ENCODE data around the gene FBXO38. TPM values are rescaled to one million over a fixed set of nuclear protein-coding genes. Genes with fewer than 3 reads are reported as not detected.

Gene FBXO38
- total RNA-seq, 4 donors from 2014 or later: 29.5 to 46.5 (median 34.0) TPM

DNA sequence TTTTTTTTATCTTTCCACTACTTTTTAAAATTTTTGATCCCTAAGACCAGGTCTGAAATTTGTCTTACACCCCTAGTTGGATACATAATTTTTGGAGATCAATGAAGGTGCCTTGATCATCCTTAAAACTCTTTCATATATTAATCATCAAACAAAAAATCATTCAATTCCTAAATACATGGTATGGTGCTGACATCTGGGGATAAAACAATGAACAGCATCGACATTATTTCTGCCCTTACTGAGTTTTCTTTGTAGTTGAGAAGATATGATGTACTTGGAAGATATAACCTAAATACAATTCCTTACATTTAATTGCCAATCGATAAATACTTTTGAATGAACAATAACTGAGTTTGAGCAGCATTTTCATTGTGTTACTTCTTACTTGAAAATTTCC, 30.1 kb upstream of the FBXO38 start:
- no peak for TF ChIP-seq POLR2AphosphoS5 (IDR thresholded peaks at IDR 0.05)
- TF ChIP-seq, protein P1, sequence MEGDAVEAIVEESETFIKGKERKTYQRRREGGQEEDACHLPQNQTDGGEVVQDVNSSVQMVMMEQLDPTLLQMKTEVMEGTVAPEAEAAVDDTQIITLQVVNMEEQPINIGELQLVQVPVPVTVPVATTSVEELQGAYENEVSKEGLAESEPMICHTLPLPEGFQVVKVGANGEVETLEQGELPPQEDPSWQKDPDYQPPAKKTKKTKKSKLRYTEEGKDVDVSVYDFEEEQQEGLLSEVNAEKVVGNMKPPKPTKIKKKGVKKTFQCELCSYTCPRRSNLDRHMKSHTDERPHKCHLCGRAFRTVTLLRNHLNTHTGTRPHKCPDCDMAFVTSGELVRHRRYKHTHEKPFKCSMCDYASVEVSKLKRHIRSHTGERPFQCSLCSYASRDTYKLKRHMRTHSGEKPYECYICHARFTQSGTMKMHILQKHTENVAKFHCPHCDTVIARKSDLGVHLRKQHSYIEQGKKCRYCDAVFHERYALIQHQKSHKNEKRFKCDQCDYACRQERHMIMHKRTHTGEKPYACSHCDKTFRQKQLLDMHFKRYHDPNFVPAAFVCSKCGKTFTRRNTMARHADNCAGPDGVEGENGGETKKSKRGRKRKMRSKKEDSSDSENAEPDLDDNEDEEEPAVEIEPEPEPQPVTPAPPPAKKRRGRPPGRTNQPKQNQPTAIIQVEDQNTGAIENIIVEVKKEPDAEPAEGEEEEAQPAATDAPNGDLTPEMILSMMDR (IDR thresholded peaks at IDR 0.05): no peak
- no peak for TF ChIP-seq EP300 (IDR thresholded peaks at IDR 0.05)
- no peak for TF ChIP-seq POLR2A (IDR thresholded peaks at IDR 0.05; ENCODE audit: low read depth)
- Histone ChIP-seq H3K36me3 (no peaks in the 10 kb centered on the region), H3K27me3 (no peaks in the 10 kb centered on the region), H3K4me3 (no peak overlapping the region), H3K9me3 (no peaks in the 10 kb centered on the region), H3K4me1 (no peaks in the 10 kb centered on the region), H3K27ac (replicated peaks in 1 of 4) (no peak overlapping the region)
- WGBS: 95% methylated on average over 2 of the region's 2 CpGs
- no peak for DNase-seq (ENCODE audit: extremely low spot score)
- intact Hi-C loops (cut with DNase I): no loop called here

DNA sequence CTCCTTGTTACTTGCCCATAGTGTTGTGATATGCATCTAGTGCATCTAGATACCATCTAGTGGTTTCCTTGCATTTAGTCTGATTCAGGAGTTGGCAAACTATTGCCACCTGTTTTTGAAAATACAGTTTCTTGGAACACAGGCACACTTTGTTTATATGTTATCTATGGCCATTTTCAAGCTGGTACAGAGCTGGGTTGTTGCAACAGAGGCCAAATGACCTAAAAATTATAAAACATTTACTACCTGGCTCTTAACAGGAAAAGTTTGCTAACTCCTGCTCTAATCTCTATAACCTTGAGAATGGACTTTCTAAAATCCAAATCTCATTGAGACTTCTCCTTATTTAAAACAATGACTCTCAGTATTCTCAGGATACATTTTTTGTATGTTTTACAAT, 19.4 kb upstream of the FBXO38 start:
- Histone ChIP-seq H3K36me3 (no peaks in the 10 kb centered on the region), H3K4me3 (no peak overlapping the region), H3K4me1 (no peaks in the 10 kb centered on the region), H3K9me3 (peaks cover 0 to 9% (median 0%) of the 10 kb centered on the region in 4 donors), H3K27me3 (no peaks in the 10 kb centered on the region), H3K27ac (replicated peaks in 1 of 4) (no peak overlapping the region)
- no peak for TF ChIP-seq POLR2AphosphoS5 (IDR thresholded peaks at IDR 0.05)
- no peak for TF ChIP-seq POLR2A (IDR thresholded peaks at IDR 0.05; ENCODE audit: low read depth)
- TF ChIP-seq, protein P1 (IDR thresholded peaks at IDR 0.05): no peak
- TF ChIP-seq EP300 (IDR thresholded peaks at IDR 0.05): no peak
- intact Hi-C loops (cut with DNase I): no loop called here
- no peak for DNase-seq (ENCODE audit: extremely low spot score)

DNA sequence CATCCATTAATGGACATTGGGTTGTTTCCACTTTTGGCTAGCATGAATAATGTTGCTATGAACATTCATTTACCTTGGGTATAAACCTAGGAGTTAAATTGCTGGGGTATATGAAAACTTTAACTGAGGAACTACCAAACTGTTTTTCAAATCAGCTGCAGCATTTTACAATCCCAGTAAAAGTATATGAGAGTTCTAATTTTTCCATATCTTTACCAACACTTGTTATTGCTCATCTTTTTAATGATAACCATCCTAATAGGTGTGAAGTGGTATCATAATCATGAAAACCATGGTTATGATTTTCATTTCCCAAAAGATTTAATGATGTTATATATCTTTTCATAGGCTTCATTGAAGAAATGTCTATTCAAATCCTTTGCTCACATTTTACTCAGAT, 15.5 kb upstream of the FBXO38 start:
- intact Hi-C loops (cut with DNase I): no loop called here
- no peak overlapping the region for H3K27ac ChIP-seq (replicated peaks in 1 of 4)
- TF ChIP-seq EP300 (IDR thresholded peaks at IDR 0.05): no peak
- TF ChIP-seq POLR2AphosphoS5 (IDR thresholded peaks at IDR 0.05): no peak
- TF ChIP-seq, protein P1 (IDR thresholded peaks at IDR 0.05): no peak
- TF ChIP-seq POLR2A (IDR thresholded peaks at IDR 0.05; ENCODE audit: low read depth): no peak

DNA sequence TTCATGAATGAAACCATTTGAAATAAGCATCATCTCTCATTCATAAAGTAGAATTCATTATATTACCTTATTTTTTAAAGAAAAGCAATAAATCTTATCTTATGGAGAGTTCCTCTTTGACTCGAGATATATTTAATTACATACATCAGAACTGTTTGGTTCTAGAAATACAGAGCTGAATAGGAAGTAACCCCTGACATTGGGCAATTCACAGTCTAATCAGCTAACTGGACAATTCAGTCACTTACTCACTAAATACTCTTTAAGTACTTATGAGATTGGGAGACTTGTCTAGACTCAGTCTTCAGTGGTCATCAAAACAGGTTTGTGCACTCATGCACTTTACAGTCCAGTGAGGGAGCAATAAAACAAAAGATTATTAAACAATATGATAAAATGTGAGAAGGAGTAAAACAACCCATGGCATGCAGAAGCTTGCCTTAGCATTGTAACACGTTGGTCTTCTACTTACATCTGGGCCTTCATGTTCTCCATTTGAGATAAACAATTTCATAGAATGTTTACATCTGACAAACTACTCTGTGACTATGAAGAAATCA, 11.5 kb upstream of the FBXO38 start:
- DNase-seq (ENCODE audit: extremely low spot score): no peak
- no peak overlapping the region for H3K4me3 ChIP-seq
- TF ChIP-seq EP300 (IDR thresholded peaks at IDR 0.05) (no peak), POLR2A (IDR thresholded peaks at IDR 0.05; ENCODE audit: low read depth) (no peak), POLR2AphosphoS5 (IDR thresholded peaks at IDR 0.05) (no peak)
- TF ChIP-seq, protein P1 (IDR thresholded peaks at IDR 0.05): no peak
- H3K36me3 ChIP-seq: no peaks in the 10 kb centered on the region
- H3K9me3 ChIP-seq: peaks cover 0 to 9% (median 0%) of the 10 kb centered on the region in 4 donors
- WGBS: 61% methylated on average over 2 of the region's 2 CpGs
- no peak overlapping the region for H3K27ac ChIP-seq (replicated peaks in 1 of 4)
- intact Hi-C loops (cut with DNase I): loop anchor here (10.0 kb wide), 1 partner anchor 187 kb away; no protein-coding TSS in a partner anchor
- H3K27me3 ChIP-seq: no peaks in the 10 kb centered on the region
- H3K4me1 ChIP-seq: peaks cover 0 to 4% (median 0%) of the 10 kb centered on the region in 4 donors

More for the DNA sequence above, 15.5 kb upstream of the FBXO38 start:
- H3K9me3 ChIP-seq: peaks cover 0 to 9% (median 0%) of the 10 kb centered on the region in 4 donors
- no peak overlapping the region for H3K4me3 ChIP-seq
- H3K27me3 ChIP-seq: no peaks in the 10 kb centered on the region
- H3K36me3 ChIP-seq: no peaks in the 10 kb centered on the region
- no peak for DNase-seq (ENCODE audit: extremely low spot score)
- no peaks in the 10 kb centered on the region for H3K4me1 ChIP-seq

DNA sequence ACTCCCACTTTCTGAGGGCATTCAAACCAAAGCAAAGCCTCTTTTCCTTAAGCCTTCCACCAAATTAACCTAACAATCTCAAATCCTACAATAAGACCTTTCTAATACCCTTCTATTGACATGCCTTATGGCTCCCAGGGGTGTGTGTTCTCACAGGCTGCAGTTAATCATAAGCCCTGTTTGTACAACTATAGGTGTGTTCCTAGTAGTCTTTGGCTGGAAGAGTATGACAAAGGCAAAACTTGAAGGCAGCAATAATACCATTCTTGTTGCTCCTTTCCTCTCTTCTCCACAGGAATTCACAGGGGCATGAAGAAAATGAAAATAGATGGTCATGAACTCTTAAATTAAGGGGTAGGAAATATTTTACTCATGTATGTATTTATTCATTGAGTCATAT, 10.9 kb upstream of the FBXO38 start:
- Histone ChIP-seq H3K36me3 (no peaks in the 10 kb centered on the region), H3K4me3 (no peak overlapping the region), H3K27me3 (no peaks in the 10 kb centered on the region), H3K4me1 (peaks cover 0 to 4% (median 0%) of the 10 kb centered on the region in 4 donors), H3K27ac (replicated peaks in 1 of 4) (no peak overlapping the region), H3K9me3 (peaks cover 0 to 9% (median 0%) of the 10 kb centered on the region in 4 donors)
- intact Hi-C loops (cut with DNase I): loop anchor here (10.0 kb wide), 1 partner anchor 188 kb away; no protein-coding TSS in a partner anchor
- TF ChIP-seq EP300 (IDR thresholded peaks at IDR 0.05) (no peak), POLR2AphosphoS5 (IDR thresholded peaks at IDR 0.05) (no peak), POLR2A (IDR thresholded peaks at IDR 0.05; ENCODE audit: low read depth) (no peak)
- TF ChIP-seq, protein P1 (IDR thresholded peaks at IDR 0.05): no peak
- DNase-seq (ENCODE audit: extremely low spot score): no peak

Data from esophagus muscularis mucosa (tissue), 4 donors.